K562 (cell line): Measurements from ENCODE around the gene KLHL29. TPM values are rescaled to one million over a fixed set of nuclear protein-coding genes. Genes with fewer than 3 reads are reported as not detected.

ENCODE experiments used
- ATAC-seq: fragments of 200-7000 bp; cut with Tn5 transposase; 3 replicates; pipeline ENCODE4 v1.9.1; 2020; ENCODE audit warnings: moderate library complexity
- BruUV-seq: library from RNA; stranded (reverse); fragments of 400-500 nt; replicated peaks from 2 replicates; lab custom pipeline; 2021; lab: Mats Ljungman, UMichigan
- CTCF ChIA-PET: fragments of 300-600 bp; formaldehyde crosslinking; extraction: SDS; loops from one replicate; lab custom pipeline; 2021; ENCODE audit warnings: low intra/inter-chr PET ratio; lab: Yijun Ruan, JAX
- POLR2A ChIA-PET: fragments of 300-600, 350-650 bp; sonication (Branson Sonifier 250); formaldehyde crosslinking; extraction: SDS; loops from one replicate; lab custom pipeline; 2021; ENCODE audit warnings: antibody characterized with exemption, inconsistent platforms; lab: Yijun Ruan, JAX
- DNase-seq, 4 experiments: peaks; one replicate each; pipeline versions ENCODE4 v3.0.0 to v3.0.0-alpha.2; 2011 to 2018; ENCODE audit warnings: low spot score in 3 of 4, mixed read lengths in 3 of 4; ENCODE audit errors: extremely low read depth in 1 of 4
- FAIRE-seq: peaks from 2 replicates; lab custom pipeline; 2011; peaks lifted over from hg19 to GRCh38; lab: Jason Lieb, UNC
- H2AFZ ChIP-seq: 2 replicates; pipeline ENCODE4 v1.6.0; 2011; ENCODE audit warnings: low read depth, low read length, control low read depth, inconsistent platforms
- H3K27ac ChIP-seq: fragments of 200-600 bp; 3 replicates; pipeline ENCODE4 v1.8.0; 2011; ENCODE audit warnings: low read depth, mild to moderate bottlenecking, control low read depth, inconsistent platforms, low read length, moderate library complexity, mixed read lengths; ENCODE audit errors: extremely low read depth
- H3K27me3 ChIP-seq, 2 experiments: fragments of 300-600 bp in 1 of 2; 2 replicates in 1 of 2; 3 replicates in 1 of 2; pipeline versions ENCODE4 v1.6.0 to v1.8.0; 2011; ENCODE audit warnings: inconsistent platforms in 2 of 2, low read length in 2 of 2, mild to moderate bottlenecking in 1 of 2, mixed read lengths in 1 of 2, moderate library complexity in 1 of 2; ENCODE audit not compliant: control insufficient read depth in 2 of 2, insufficient read depth in 2 of 2
- H3K36me3 ChIP-seq: fragments of 300-600 bp; 3 replicates; pipeline ENCODE4 v1.8.0; 2011; ENCODE audit warnings: mild to moderate bottlenecking, low read length, inconsistent platforms; ENCODE audit not compliant: control insufficient read depth, insufficient read depth
- H3K4me1 ChIP-seq, 2 experiments: fragments of 200-600 bp in 1 of 2; replicated peaks in 1 of 2; 2 replicates in 1 of 2; 3 replicates in 1 of 2; pipeline versions ENCODE4 v1.5.1 to v1.8.0; 2011; ENCODE audit warnings: inconsistent platforms in 2 of 2, low read length in 2 of 2, mild to moderate bottlenecking in 1 of 2, mixed read lengths in 1 of 2, moderate library complexity in 1 of 2; ENCODE audit not compliant: control insufficient read depth in 2 of 2, insufficient read depth in 2 of 2
- H3K4me2 ChIP-seq: 2 replicates; pipeline ENCODE4 v1.6.1; 2011; ENCODE audit warnings: low read length, control low read depth, inconsistent platforms, mixed read lengths; ENCODE audit not compliant: insufficient read depth
- H3K4me3 ChIP-seq: fragments of 200-600 bp; sonication (generic), shearing (Covaris generic); 2 replicates; pipeline ENCODE4 v1.5.1; 2016; ENCODE audit warnings: control low read depth, inconsistent platforms
- H3K79me2 ChIP-seq: fragments of 200-600 bp; 3 replicates; pipeline ENCODE4 v1.8.0; 2011; ENCODE audit warnings: low read length, inconsistent platforms; ENCODE audit not compliant: control insufficient read depth, insufficient read depth
- H3K9ac ChIP-seq, 2 experiments: 2 replicates each; pipeline versions ENCODE4 v1.6.0 to v1.6.1; 2011; ENCODE audit warnings: low read depth in 2 of 2, low read length in 2 of 2, control low read depth in 1 of 2, inconsistent platforms in 1 of 2, mild to moderate bottlenecking in 1 of 2, mixed read lengths in 1 of 2; ENCODE audit not compliant: insufficient read depth in 1 of 2
- H3K9me1 ChIP-seq: one replicate; pipeline ENCODE4 v1.6.0; 2011; ENCODE audit warnings: inconsistent platforms, mild to moderate bottlenecking, low read length, moderate library complexity; ENCODE audit not compliant: control insufficient read depth, insufficient read depth
- H3K9me3 ChIP-seq: replicated peaks from 2 replicates; pipeline ENCODE4 v1.5.1; 2011; ENCODE audit warnings: low read depth, low read length, inconsistent platforms; ENCODE audit not compliant: control insufficient read depth, insufficient read depth
- H4K20me1 ChIP-seq: replicated peaks from 2 replicates; pipeline ENCODE4 v1.6.1; 2011; ENCODE audit warnings: low read length, inconsistent platforms, mixed read lengths; ENCODE audit not compliant: control insufficient read depth, insufficient read depth
- MAX ChIP-seq: sonication (generic); formaldehyde crosslinking; IDR thresholded peaks from 2 replicates; pipeline ENCODE4 v1.9.0; 2022; ENCODE audit warnings: mild to moderate bottlenecking, missing genetic modification reagents
- TGIF2 ChIP-seq: sonication (generic); formaldehyde crosslinking; IDR thresholded peaks from 2 replicates; pipeline ENCODE4 v1.8.1; 2022; ENCODE audit warnings: mild to moderate bottlenecking, missing genetic modification reagents, moderate library complexity
- ZBTB9 ChIP-seq: fragments of 450-650 bp; formaldehyde crosslinking; IDR thresholded peaks from 2 replicates; pipeline ENCODE4 v1.4.0; 2020; ENCODE audit warnings: mild to moderate bottlenecking, moderate library complexity
- ZMIZ1 ChIP-seq, 2 experiments: fragments of 150-350 bp in 1 of 2; IDR thresholded peaks; 2 replicates each; pipeline ENCODE4 v1.6.1; 2012 to 2016; ENCODE audit warnings: low read depth in 2 of 2, low read length in 2 of 2, mild to moderate bottlenecking in 1 of 2, moderate library complexity in 1 of 2
- ZNF76 ChIP-seq: fragments of 250-450 bp; sonication (Bioruptor Pico); IDR thresholded peaks from 2 replicates; pipeline ENCODE4 v1.4.0; 2020; ENCODE audit warnings: mild to moderate bottlenecking, moderate library complexity, borderline replicate concordance
- WGBS: fragments of 100-300 bp; shearing (Covaris generic); methylation state at CpG from one replicate; pipeline ENCODE4 v1.1.6; 2016; ENCODE audit warnings: low coverage, mixed read lengths; ENCODE audit not compliant: insufficient coverage; ENCODE audit errors: missing lambda C conversion rate; 5-methylcytosine and 5-hydroxymethylcytosine counted together
- in situ Hi-C: fragments of 300-500 bp; cut with MboI; formaldehyde crosslinking; loops from 4 replicates; pipeline ENCODE4 v1.15.0; 2018; ENCODE audit warnings: inconsistent platforms, mixed read lengths
- intact Hi-C: fragments of 100-400 bp; cut with micrococcal nuclease; formaldehyde crosslinking; loops from 2 replicates; pipeline ENCODE4 v1.14.2; 2022
- polyA plus RNA-seq, 8 experiments: library from polyadenylated mRNA; depleted of rRNA in 4 of 8; stranded (reverse) in 5 of 8; unstranded in 3 of 8; fragments of >200 nt; fragmentation: Nextera tagmentation in 2 of 8; fragmentation: Illumina TruSeq in 1 of 8; extraction: Ambion mirVana in 2 of 8; extraction: Trizol in 1 of 8; gene quantifications; 2 replicates each; pipeline versions ENCODE4 v1.2.1 to v1.2.3, GENCODE V29; 2011 to 2014; ENCODE audit warnings: inconsistent platforms in 1 of 8, missing spikeins in 1 of 8
- total RNA-seq, 7 experiments: library from RNA; depleted of rRNA in 6 of 7; stranded (reverse); fragments of >200 nt in 6 of 7; fragmentation: Illumina TruSeq in 2 of 7; extraction: Trizol in 2 of 7; gene quantifications; 2 replicates each; pipeline versions ENCODE4 v1.2.1 to v1.2.3, GENCODE V29; 2011 to 2021; ENCODE audit warnings: low replicate concordance in 1 of 7

KLHL29 gene
- total and polyA plus RNA-seq, 9 of the 15 experiments (the other 6 are each of a cell fraction or from before 2014, with no cell fraction given), result 0.03 to 0.31 (median 0.08) TPM; not detected in 1

GRCh38 chr2:23555944-23556343 lies 171.0 kb downstream of the KLHL29 start:
- in situ Hi-C loops (no loop called here), intact Hi-C loops (no loop called here)
- Histone ChIP-seq H3K36me3 (no peaks in the 10 kb centered on the region), H2AFZ (no peak overlapping the region), H3K27ac (no peak overlapping the region), H4K20me1 (peaks cover 11% of the 10 kb centered on the region; the same call in 1 of the 2 replicates), H3K4me2 (no peak overlapping the region), H3K9ac (no peak overlapping the region), H3K9me3 (no peaks in the 10 kb centered on the region), H3K79me2 (no peaks in the 10 kb centered on the region), H3K9me1 (no peaks in the 10 kb centered on the region), H3K4me1 (no peaks in the 10 kb centered on the region; a peak in 1 of 5 replicates), H3K27me3 (peaks cover 22 to 84% of the 10 kb centered on the region in 2 experiments), H3K4me3 (no peak overlapping the region)
- DNase-seq (no peak), FAIRE-seq (no peak), ATAC-seq (no peak; the same call in 2 of the 3 replicates)
- no TSS peak for BruUV-seq
- no peak for TF ChIP-seq MAX
- no peak for TF ChIP-seq ZBTB9 (CRISPR knock-in tag)
- TF ChIP-seq TGIF2 (CRISPR knock-in tag), result no peak
- TF ChIP-seq ZMIZ1 (IDR thresholded peaks at IDR 0.05; ENCODE audit: low read depth in 2 of 2, low read length in 2 of 2), result no peak
- no peak for TF ChIP-seq ZNF76 (CRISPR knock-in tag)
- WGBS, result under 1% methylated on average over 11 of the region's 11 CpGs
- CTCF ChIA-PET, result no interaction called here
- POLR2A ChIA-PET, result interaction anchor here (0.6 to 0.8 kb wide), 3 partner anchors 9 to 87 kb away, joined by 3 to 4 read pairs (median 3); no protein-coding TSS in a partner anchor
